Esophagus squamous epithelium (tissue), 4 donors: ENCODE measurements around the gene PEX26.

Experiments used
- CTCF ChIP-seq, 6 experiments: fragments of 450-650 bp in 4 of 6; fragments of 200-600 bp in 2 of 6; sonication (generic) in 2 of 6; IDR thresholded peaks; one replicate each; pipeline ENCODE4 v1.5.1; 2016 to 2019; ENCODE audit warnings: antibody characterized with exemption in 6 of 6, mild to moderate bottlenecking in 4 of 6, moderate library complexity in 4 of 6
- POLR2A ChIP-seq, 4 donors: fragments of 450-650 bp; IDR thresholded peaks; one replicate each; pipeline ENCODE4 v1.6.1; 2017; ENCODE audit warnings: antibody characterized with exemption in 4 of 4, mild to moderate bottlenecking in 4 of 4, moderate library complexity in 3 of 4

DNA sequence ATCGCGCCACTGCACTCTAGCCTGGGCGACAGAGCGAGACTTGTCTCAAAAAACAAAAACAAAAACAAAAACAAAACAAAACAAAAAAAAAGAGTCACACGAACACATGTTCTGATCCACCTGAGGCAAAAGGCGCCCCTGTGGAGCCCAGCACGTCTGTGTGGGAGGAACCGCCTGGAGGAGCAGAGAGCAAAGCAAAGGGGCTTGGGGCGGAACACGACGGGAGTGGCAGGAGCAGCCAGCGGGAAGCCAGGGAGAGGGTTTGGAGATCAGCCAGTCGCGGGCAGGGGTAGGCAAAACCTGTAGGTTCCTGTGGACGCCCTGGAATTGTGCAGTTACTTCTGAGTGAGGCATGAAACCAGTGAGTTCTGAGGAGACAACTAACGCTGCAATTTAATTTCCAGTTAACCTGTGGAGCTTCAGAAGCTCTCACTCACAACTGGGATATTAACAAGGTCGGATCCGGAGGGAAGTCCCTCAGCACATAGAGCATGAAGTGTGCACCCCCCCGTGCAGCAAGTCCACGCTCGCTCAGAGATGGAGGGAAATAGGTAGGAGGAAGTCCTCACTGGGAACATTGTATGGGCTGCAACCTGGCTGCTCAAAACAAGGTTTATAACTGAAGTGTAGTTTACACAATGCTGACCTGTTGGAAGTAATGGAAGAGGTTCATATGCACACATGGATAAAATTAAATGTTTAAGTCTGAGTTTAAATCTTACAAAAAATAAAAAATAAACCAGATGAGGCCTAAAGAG lies 59.0 kb downstream of the PEX26 start:
- TF ChIP-seq CTCF (IDR thresholded peaks at IDR 0.05) (no peak), POLR2A (IDR thresholded peaks at IDR 0.05) (no peak)
